Measurements from ENCODE around the gene CDH22.

- TF ChIP-seq TEAD1 (CRISPR knock-in tag; IDR thresholded peaks at IDR 0.05) = no peak
- no peak for TF ChIP-seq STAG1 (CRISPR knock-in tag; IDR thresholded peaks at IDR 0.05; ENCODE audit: borderline replicate concordance)
- no peak for TF ChIP-seq MAX (CRISPR knock-in tag; IDR thresholded peaks at IDR 0.05)
- no peak for TF ChIP-seq ELF4 (CRISPR knock-in tag; IDR thresholded peaks at IDR 0.05)
- no peak for TF ChIP-seq NCOA4 (IDR thresholded peaks at IDR 0.05; ENCODE audit: partially characterized antibody)
- TF ChIP-seq ZBTB33 (CRISPR knock-in tag; IDR thresholded peaks at IDR 0.05) = no peak
- no peak for TF ChIP-seq RBM17 (IDR thresholded peaks at IDR 0.05; ENCODE audit: borderline replicate concordance, low read depth, low read length)
- TF ChIP-seq CHD4 (IDR thresholded peaks at IDR 0.05; ENCODE audit: insufficient read depth, insufficient replicate concordance, low read depth, low read length, poor library complexity, severe bottlenecking) = no peak
- TF ChIP-seq ELF2 (CRISPR knock-in tag; IDR thresholded peaks at IDR 0.05) = no peak
- no peak for TF ChIP-seq EZH2 (IDR thresholded peaks at IDR 0.05; ENCODE audit: borderline replicate concordance, low read depth, low read length)
- TF ChIP-seq CTCF (IDR thresholded peaks at IDR 0.05 in 2 of 3, conservative IDR thresholded peaks at IDR 0.05 in 1 of 3; ENCODE audit: insufficient read depth in 2 of 3, low read depth in 1 of 3, low read length in 3 of 3) = no peak
These were observed 57.1 kb downstream of the CDH22 start for GRCh38 chr20:46251211-46251673.
